Suprapubic skin (tissue), 3 donors: ENCODE measurements around the gene NCKAP5.

Source experiments
- POLR2AphosphoS5 ChIP-seq, 3 donors: sonication (generic); formaldehyde crosslinking; IDR thresholded peaks; one replicate each; pipeline ENCODE4 v1.6.1; 2017; ENCODE audit warnings: antibody characterized with exemption in 3 of 3
- TF ChIP-seq, protein P1 (sequence below), 2 donors: fragments of 200-600 bp in 1 of 2; fragments of 450-650 bp in 1 of 2; sonication (generic) in 1 of 2; IDR thresholded peaks; one replicate each; pipeline ENCODE4 v1.5.1; 2016 to 2019; ENCODE audit warnings: antibody characterized with exemption in 2 of 2, mild to moderate bottlenecking in 1 of 2, moderate library complexity in 1 of 2

DNA sequence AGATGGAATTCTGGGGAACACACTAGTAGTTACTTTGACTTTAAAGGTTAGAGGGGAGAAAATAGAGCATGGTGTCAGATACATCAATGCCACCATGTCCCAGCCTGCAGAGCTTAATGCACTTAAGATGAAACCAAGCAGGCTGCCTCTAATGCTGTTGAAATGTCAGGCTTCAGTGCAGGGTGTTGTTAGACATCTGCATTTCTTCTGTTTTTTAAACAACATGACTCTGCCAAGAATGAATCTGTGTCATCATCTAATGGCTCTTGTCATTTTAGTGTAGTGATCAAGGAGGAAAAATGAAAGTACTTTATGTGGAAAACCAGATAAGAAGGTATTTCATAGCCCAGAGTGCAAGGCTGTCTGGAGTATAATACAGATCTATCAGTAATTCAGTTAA, 928.1 kb downstream of the NCKAP5 start:
- no peak for TF ChIP-seq POLR2AphosphoS5 (IDR thresholded peaks at IDR 0.05)
- TF ChIP-seq, protein P1, sequence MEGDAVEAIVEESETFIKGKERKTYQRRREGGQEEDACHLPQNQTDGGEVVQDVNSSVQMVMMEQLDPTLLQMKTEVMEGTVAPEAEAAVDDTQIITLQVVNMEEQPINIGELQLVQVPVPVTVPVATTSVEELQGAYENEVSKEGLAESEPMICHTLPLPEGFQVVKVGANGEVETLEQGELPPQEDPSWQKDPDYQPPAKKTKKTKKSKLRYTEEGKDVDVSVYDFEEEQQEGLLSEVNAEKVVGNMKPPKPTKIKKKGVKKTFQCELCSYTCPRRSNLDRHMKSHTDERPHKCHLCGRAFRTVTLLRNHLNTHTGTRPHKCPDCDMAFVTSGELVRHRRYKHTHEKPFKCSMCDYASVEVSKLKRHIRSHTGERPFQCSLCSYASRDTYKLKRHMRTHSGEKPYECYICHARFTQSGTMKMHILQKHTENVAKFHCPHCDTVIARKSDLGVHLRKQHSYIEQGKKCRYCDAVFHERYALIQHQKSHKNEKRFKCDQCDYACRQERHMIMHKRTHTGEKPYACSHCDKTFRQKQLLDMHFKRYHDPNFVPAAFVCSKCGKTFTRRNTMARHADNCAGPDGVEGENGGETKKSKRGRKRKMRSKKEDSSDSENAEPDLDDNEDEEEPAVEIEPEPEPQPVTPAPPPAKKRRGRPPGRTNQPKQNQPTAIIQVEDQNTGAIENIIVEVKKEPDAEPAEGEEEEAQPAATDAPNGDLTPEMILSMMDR (IDR thresholded peaks at IDR 0.05): no peak
